ENCODE results near the gene ABCB6. TPM values are rescaled to one million over a fixed set of nuclear protein-coding genes. Genes with fewer than 3 reads are reported as not detected.
"Not testable (repeated sequence)": the region's sequence is repeated elsewhere in the genome, so short reads cannot be mapped to it uniquely, and the experiment has no call there.

The ABCB6 gene
- total RNA-seq, 1 experiment from 2014 or later, result 23.5 TPM

DNA sequence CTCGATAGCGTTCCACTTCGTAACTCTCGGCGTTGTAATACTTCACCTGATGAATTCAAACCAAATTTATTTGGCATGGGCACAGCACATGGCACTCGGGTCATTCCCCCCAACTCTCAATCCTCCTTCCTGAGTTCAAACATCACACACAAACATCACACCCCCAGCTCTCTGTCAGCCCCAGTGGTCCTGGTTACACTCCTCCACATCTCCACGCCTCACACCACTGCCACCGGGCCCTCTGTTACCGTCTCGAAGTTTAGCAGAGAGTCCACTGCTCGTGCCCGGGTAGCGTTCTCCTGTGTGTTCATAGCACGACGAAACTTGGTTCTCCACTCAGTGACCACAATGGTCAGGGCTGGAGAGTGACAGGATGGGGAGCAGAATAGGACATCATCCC, 4.6 kb downstream of the ABCB6 start:
- DNase-seq (ENCODE audit: low read depth), result no peak

DNA sequence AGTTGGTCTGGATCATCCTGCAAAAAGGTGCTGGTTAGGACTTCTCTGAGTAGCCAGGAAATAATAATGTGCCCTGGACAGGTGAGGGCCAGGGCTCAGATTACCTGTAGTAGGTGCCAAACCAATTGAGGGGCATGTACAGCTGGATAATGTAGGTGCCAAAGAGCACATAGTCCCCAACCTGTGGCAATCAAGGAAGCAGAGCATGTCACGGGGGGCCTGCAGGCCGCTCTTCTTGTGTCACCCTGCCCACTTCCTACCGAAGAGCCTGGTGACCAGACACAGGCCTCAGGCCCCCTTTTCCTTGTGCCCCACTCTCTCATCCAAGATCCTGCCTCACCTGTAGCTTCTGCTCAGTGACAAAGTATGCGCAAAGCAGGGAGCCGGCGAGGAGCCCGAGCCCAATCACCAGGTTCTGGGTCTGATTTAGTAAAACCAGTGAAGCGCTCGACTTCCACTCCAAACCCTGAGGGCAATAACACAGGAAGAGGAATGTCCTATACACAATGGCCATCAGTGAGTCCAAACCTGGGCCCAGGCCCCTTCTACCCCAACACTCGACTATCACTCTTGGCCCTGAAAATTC, 5.2 kb downstream of the ABCB6 start:
- DNase-seq (ENCODE audit: low read depth), result no peak

DNA sequence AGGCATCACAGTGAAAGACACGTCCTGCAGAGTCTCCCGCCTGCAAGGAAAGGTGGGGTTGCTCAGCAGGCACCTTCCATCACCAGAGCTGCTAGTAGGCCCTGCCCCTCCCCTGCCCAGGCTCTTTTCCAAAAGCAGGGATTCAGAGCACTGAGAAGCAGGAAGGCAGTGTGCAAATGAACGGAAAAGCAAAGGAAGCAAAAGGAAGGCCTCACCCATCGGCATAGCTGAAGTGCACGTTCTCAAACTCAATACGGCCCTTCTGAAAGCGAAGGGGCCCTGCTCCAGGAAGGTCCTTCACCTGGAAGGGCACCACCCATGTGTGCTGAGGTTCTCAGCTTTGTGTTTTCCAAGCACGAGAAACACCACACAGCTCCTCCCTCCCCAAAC, 5.7 kb downstream of the ABCB6 start:
- DNase-seq (ENCODE audit: low read depth), result no peak

DNA sequence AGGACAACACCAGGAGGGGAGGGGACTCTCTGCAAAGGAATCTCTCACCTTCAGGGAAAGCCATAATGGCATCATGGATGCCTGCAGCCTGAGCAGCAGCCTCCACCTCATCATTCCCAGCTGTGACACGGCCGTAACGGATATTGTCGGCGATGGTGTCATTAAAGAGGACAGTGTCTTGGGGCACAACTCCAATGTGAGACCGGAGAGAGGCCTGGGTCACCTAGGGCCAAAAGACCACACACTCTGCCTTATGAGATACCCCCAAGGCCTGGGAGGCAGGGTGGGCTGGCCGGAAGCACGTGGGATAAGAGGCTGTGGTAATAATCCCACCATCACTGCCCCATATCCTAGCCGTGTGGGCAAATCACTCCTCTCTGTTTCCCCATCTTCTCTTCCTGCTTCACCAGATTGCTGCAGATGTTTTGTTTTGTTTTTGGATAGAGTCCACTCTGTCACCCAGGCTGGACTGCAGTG, 7.8 kb downstream of the ABCB6 start:
- no peak for DNase-seq (ENCODE audit: low read depth)

DNA sequence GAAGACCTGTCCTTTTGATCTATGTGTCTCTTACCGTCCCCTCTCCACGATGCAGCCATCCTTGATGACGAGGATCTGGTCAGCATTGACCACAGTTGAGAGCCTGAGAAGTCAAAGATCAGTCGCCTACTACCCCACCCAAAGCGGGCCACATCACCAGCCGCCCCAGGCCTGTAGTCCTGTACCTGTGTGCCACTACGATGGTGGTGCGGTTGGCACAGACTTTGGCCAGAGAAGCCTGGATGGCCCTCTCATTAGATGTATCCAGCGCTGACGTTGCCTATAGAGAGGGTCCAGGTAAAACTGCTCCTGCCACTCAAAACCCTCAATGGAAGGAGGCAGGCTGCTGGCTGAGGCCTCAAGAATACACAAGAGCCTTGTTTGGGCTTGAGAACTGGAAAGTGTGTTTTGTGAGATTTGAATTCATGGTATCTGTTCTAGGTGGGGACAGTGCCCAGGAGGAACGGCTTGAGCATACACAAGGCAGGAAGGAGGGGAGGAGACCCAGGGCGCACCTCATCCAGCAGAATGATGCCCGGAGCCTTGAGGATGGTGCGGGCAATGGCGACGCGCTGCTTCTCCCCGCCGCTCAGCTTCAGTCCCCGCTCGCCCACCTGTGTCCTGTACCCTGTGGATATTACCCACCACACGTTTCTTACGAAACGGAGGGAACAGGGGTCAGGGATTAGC, 8.4 kb downstream of the ABCB6 start:
- no peak for DNase-seq (ENCODE audit: low read depth)

DNA sequence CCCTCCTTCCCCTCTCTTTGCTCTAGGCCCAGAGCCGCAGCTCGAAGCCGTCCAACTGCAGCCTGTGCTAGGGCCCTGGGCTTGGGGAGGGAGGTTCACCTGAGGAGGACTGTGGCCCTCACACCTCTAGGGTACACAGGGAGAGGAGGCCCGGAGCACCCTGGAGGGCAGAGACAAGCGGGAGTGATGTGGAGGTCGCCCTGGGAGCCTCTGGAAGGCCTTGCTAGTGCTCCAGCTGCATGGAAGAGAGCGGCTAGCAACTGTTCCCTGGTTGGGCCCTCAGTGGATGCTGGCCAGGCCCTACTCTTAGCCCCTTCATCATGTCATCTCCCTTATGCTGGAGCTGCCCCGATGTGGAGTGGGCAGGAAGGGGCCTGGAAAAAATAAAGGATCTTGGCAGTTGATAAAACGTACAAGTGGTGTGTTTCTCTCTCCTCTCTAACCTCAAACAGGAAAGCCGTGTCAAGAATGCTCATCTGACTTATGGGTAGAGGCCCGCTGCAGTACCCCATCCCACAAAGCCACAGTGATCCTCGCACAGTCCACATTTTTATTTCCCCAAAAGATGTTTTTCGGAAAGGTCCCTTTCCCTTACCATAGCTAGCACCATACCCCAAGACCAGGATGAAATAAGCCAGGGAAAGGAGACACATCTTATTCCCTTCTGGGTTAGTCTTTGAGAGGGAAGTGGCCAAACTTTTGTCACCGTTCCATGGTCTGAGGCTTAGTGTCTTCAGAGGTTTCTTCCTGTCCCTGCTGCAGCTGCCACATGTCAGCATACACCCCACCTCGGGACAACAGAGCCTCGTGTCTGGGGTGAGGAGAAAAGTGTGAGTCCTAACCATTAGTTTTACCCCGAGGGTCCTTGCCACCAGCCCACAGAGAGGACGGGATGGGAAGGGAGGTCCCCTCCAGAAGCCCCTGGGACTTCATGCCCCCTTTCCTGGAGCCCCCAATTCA, 9.2 kb downstream of the ABCB6 start:
- no peak for DNase-seq (ENCODE audit: low read depth)

DNA sequence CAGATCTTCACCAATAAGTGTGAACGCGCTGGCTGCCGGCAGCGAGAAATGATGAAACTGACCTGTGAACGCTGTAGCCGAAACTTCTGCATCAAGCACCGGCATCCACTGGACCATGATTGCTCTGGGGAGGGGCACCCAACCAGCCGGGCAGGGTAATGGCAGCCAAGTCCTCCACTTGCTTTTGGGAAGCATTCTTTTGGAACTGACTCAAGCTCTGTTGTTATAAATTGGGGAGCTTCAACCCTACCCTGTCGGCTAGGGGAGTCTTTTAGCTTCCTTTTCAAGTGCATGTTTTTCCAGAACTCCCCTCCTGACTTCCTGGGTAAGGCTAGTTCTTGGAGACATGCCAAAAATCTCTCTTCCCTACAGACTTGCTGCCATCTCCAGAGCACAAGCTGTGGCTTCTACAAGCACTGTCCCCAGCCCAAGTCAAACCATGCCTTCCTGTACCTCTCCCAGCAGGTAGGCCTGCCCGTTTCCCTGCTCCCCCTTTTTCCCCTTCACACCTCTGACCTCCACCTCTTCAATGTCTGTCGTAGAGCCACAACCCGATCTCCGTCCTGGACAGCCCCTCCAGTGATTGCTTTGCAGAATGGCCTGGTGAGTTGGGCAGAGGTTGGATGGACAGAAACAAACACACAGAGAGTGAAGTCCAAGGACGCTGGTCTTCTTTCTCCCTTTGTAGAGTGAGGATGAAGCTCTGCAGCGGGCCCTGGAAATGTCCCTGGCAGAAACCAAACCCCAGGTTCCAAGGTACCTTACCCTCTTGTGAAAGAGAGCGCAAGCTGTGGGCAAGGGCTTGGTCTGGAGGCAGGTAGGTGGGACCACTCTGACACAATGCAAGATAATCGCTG, 10.6 kb downstream of the ABCB6 start:
- peak; percentile 54 for DNase-seq (ENCODE audit: low read depth)

DNA sequence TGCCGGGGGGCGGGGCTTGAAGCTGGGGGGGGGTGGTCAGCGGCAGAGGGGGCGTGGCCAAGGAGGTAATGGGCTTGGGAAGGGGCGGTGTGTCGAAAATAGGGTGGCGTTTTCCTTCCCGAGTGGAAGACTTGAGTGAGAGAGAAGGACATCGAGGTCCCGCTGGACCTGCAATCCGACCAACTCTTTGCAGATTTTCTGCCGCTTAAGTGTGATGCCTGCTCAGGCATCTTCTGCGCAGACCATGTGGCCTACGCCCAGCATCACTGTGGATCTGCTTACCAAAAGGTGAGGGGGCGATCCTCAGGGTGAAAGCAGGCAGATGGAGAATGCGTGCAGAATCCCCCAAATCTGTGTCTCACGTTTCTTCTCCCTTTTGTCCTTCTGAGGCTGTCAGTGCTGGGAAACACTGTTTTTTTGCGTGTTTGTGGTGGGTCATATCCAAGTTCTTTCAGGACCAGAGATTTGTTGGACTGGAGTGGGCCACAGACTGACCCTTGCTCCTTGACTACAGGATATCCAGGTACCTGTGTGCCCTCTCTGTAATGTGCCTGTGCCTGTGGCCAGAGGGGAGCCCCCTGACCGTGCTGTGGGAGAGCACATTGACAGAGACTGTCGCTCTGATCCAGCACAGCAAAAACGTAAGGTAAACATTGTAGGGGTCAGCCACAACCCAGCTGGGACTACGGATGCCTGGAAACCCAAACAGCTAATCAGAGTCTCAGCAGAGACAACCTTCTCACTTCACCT, 11.4 kb downstream of the ABCB6 start:
- no peak for DNase-seq (ENCODE audit: low read depth)

DNA sequence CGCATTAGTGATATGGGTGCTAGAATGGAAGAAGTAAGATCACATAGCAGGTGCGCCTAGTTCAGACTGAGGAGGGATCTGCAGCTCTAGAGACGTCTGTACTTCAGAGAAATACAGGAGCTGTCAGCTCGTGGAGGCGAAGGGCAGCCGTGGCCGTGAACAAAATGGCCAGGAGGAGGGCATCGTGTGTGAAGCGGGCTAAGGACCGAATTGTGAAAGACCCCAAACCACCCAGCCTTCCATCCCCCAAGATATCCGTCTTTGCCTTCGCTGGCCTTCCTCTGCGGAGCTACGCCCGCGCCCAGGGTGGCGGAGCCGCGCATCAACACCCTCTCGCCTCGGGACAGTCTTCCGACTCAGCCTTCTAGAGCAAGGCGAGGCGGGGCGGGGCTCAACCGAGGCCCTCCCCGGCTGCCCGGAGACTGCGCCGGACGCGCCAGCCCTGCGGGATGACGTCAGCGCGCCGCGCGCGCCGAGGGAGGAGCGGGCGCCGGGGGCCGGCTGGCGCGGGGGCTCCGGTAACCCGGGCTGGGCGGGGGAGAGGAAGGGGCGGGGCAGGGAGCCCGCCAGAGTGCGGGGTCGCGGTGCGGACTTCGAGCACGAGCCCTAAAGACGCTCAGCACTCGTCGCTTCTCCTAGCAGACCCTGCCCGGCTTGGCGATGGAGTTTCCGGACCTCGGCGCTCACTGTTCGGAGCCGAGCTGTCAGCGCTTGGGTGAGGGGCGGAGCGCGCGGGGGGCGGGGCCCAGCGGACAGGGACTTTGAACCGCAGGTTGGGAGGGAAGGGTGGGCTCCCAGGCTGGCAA, 12.2 kb downstream of the ABCB6 start, which contains the start of gene ZFAND2B:
ZFAND2B (plus strand) TSS at position 455 of the 806 bp plus-strand sequence; CDS start at position 661, 206 bp downstream.
- DNase-seq (ENCODE audit: low read depth), result peak; percentile 90

DNA sequence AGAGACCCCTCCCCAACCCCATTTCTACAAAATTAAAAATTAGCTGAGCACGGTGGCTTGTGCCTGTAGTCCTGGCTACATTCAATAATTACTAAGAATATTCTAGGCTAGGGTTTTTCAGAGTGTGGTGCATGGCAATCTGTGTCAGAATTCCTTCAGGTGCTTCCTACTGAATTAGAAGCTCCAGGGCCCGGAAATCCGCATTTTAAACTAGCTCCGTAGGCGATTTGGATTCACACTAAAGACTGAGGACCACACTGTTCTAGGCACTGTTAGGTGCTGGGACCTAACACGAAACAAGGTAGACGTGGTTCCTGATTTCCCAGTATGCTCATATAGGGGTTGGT, 12.8 kb downstream of the ABCB6 start:
- no peak for DNase-seq (ENCODE audit: low read depth)

DNA sequence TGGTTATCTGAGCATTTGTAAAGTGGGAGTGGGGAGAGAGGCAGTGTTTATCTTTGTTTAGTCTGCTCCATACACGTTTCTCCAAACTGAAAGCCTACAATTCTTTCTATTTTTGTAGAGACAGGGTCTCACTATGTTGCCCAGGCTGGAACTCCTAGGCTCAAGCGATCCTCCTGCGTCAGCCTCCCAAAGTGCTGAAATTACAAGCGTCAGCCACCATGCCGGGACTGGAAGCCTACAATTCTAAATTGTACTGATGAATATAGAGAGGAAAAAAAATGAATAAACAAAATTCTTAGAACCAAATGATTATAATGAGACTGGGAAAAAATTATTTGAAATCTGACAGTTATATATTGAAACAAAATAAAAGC, 13.6 kb downstream of the ABCB6 start:
- DNase-seq (ENCODE audit: low read depth), result no peak

DNA sequence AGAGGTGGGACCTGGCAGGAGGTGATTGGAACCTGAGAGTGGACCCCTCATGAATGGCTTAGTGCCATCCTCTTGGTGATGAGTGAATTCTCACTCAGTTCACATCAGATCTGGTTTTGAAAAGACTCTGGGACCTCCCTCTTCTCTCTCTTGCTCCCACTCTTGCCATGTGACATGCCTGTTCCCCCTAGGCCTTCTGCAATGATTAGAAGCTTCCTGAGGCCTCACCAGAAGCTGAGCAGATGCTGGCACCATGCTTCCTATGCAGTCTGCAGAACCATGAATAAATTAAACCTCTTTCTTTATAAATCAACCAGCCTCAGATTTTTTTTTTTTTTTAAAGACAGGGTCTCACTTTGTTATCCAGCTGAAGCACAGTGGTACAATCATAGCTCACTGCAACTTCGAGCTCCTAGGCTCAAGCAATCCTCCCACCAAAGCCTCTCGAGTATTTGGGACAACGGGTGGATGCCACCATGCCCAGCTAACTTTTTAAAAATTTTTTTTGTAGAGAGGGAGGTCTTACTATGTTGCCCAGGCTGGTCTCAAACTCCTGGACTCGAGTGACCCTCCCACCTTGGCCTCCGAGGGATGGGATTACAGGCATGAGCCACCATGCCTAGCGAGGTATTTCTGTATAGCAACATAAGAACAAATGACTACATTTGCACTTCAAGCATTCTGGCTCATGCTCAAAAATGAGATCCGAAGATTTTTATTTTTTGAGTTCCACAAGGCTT, 14.2 kb downstream of the ABCB6 start:
- no peak for DNase-seq (ENCODE audit: low read depth)

DNA sequence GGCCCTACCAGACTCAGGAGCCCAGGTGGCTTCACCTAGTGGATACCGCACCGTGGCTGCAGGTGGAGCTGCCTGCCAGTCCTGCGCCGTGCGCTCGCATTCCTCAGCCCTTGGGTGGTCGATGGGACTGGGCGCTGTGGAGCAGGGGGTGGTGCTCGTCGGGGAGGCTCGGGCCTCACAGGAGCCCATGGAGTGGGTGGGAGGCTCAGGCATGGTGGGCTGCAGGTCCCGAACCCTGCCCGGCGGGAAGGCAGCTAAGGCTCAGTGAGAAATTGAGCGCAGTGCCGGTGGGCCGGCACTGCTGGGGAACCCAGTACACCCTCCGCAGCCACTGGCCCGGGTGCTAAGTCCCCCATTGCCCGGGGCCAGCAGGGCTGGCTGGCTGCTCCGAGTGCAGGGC, 17.4 kb downstream of the ABCB6 start:
- not testable (repeated sequence) for DNase-seq (ENCODE audit: low read depth)

DNA sequence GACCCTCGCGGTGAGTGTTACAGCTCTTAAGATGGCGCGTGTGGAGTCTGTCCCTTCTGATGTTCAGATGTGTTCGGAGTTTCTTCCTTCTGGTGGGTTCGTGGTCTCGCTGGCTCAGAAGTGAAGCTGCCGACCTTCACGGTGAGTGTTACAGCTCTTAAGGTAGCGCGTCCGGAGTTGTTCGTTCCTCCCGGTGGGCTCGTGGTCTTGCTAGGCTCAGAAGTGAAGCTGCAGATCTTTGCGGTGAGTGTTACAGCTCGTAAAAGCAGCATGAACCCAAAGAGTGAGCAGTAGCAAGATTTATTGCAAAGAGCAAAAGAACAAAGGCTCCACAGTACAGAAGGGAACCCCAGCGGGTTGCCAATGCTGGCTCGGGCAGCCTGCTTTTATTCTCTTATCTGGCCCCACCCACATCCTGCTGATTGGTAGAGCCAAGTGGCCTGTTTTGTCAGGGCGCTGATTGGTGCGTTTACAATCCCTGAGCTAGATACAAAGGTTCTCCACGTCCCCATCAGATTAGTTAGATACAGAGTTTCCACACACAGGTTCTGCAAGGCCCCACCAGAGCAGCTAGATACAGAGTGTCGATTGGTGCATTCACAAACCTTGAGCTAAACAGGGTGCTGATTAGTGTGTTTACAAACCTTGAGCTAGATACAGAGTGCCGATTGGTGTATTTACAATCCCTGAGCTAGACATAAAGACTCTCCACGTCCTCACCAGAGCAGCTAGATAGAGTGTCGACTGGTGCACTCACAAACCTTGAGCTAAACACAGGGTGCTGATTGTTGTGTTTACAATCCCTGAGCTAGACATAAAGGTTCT, 18.0 kb downstream of the ABCB6 start:
- DNase-seq (ENCODE audit: low read depth), result not testable (repeated sequence)

DNA sequence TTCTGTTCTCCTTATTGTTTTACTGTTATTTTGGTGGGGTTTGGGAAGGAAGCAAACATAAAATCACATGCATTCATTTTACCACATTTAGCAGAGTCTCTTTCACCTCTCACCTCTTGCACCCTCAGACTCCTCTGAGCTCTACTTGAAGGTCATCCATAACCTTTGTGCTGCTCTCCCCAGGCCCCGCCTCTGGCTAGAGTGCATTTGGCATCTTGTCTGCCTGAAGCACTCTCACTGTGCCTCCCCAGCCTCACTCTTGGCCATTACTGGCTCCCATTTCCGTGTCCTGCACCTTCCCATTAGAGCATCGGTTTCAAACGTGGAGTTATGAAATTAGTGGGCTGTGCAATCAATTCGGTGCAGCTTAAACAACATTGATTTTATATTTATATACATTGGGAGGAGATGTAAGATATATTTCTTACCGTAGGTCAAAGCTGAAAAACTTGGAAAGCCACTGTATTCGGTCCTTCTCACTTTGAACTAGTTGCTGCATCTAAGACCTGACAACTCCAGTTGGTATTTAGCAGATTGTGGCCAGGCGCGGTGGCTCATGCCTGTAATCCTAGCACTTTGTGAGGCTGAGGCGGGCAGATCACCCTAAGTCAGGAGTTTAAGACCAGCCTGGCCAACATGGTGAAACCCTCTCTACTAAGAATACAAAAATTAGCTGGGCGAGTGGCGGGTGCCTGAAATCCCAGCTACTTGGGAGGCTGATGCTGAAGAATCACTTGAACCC, 19.1 kb downstream of the ABCB6 start:
- DNase-seq (ENCODE audit: low read depth), result no peak

DNA sequence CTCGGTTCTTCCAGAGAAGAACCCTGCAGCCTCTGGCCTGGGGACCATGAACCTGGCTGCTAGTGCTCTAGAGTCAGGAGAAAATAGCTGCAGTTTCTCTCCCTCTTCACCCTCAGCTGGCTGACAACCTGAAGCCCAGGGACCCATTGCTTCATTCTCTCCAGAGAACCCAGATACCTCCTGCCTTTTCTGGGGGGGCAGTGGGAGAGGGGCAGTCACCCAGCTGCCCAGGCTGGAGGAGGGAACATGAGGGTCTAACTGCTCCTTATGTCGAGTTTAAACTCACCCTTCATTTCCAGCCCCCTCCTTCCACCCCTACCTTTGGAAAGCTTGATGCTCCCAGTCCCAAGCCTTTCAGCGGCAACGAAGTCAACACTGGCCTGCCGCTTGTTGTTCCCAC, 19.8 kb downstream of the ABCB6 start:
- DNase-seq (ENCODE audit: low read depth), result no peak

DNA sequence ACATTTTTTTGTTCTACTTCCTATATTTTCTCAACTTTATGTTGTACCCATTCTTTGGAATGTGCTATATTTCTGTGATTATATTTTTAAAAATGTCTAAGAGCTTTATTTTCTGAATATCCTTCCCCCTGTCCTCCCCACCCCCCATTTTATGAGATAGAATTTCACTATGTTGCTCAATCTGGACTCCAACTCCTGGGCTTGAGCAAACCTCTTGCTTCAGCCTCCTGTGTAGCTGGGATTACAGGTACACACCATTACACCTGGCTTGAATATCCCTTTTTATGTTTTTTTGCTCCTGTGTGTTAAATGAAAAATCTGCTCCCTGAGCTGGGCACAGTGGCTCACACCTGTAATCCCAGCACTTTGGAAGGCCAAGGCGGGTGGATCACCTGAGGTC, 21.4 kb downstream of the ABCB6 start:
- DNase-seq (ENCODE audit: low read depth), result no peak
